Muscle of leg (tissue), 11 donors: Measurements from ENCODE around the gene LARP4B. TPM values are rescaled to one million over a fixed set of nuclear protein-coding genes. Genes with fewer than 3 reads are reported as not detected.

ENCODE experiments used
- DNase-seq: peaks from one replicate; pipeline ENCODE4 v3.0.0; 2013
- H3K27ac ChIP-seq: one replicate; pipeline ENCODE4 v1.5.1; 2013; ENCODE audit warnings: mild to moderate bottlenecking, low read length, control low read depth
- H3K27me3 ChIP-seq: one replicate; pipeline ENCODE4 v1.6.1; 2013; ENCODE audit warnings: low read length; ENCODE audit not compliant: control insufficient read depth, insufficient read depth
- H3K36me3 ChIP-seq: one replicate; pipeline ENCODE4 v1.6.1; 2013; ENCODE audit warnings: low read length; ENCODE audit not compliant: control insufficient read depth, insufficient read depth
- H3K4me1 ChIP-seq: one replicate; pipeline ENCODE4 v1.6.1; 2013; ENCODE audit warnings: low read length; ENCODE audit not compliant: control insufficient read depth, insufficient read depth
- H3K4me3 ChIP-seq: one replicate; pipeline ENCODE4 v1.5.1; 2013; ENCODE audit warnings: low read length, control low read depth
- H3K9me3 ChIP-seq: replicated peaks from 2 replicates; pipeline ENCODE4 v1.6.1; 2013; ENCODE audit warnings: low read depth, low read length; ENCODE audit not compliant: control insufficient read depth
- WGBS: methylation state at CpG from one replicate; pipeline ENCODE4 v1.1.5; 2013; ENCODE audit warnings: missing lambda C conversion rate; ENCODE audit not compliant: insufficient coverage; 5-methylcytosine and 5-hydroxymethylcytosine counted together
- polyA plus RNA-seq, 8 donors: library from polyadenylated mRNA; unstranded; fragments of 120-200 nt; gene quantifications; one replicate each; pipeline versions ENCODE4 v1.2.1 to v1.2.3, GENCODE V29; 2013; ENCODE audit warnings: inconsistent platforms in 1 of 8, low replicate concordance in 1 of 8; ENCODE audit not compliant: insufficient read length in 8 of 8, insufficient read depth in 1 of 8
- total RNA-seq: library from RNA; stranded (reverse); fragments of 120-200 nt; gene quantifications from one replicate; pipeline ENCODE4 v1.2.4, GENCODE V29; 2013

LARP4B gene
- total and polyA plus RNA-seq, 9 donors = 35.8 to 84.5 (median 54.8) TPM

GRCh38 chr10:971150-971542 is 39.6 kb upstream of the LARP4B start:
- Histone ChIP-seq H3K4me3 (no peak overlapping the region), H3K27ac (no peak overlapping the region), H3K27me3 (peaks cover 4% of the 10 kb centered on the region), H3K9me3 (no peaks in the 10 kb centered on the region), H3K36me3 (no peaks in the 10 kb centered on the region), H3K4me1 (peaks cover 8% of the 10 kb centered on the region)
- DNase-seq = peak; percentile 78
- WGBS = no CpG with 5 or more reads among the region's 4 CpGs

GRCh38 chr10:970311-971149 is 39.0 kb upstream of the LARP4B start:
- H3K4me3 ChIP-seq = no peak overlapping the region
- peaks cover 8% of the 10 kb centered on the region for H3K4me1 ChIP-seq
- peak; percentile 21 for DNase-seq
- WGBS = 23% methylated on average over 7 of the region's 14 CpGs
- no peak overlapping the region for H3K27ac ChIP-seq
- H3K36me3 ChIP-seq = no peaks in the 10 kb centered on the region
- H3K9me3 ChIP-seq = no peaks in the 10 kb centered on the region
- H3K27me3 ChIP-seq = peaks cover 4% of the 10 kb centered on the region

DNA sequence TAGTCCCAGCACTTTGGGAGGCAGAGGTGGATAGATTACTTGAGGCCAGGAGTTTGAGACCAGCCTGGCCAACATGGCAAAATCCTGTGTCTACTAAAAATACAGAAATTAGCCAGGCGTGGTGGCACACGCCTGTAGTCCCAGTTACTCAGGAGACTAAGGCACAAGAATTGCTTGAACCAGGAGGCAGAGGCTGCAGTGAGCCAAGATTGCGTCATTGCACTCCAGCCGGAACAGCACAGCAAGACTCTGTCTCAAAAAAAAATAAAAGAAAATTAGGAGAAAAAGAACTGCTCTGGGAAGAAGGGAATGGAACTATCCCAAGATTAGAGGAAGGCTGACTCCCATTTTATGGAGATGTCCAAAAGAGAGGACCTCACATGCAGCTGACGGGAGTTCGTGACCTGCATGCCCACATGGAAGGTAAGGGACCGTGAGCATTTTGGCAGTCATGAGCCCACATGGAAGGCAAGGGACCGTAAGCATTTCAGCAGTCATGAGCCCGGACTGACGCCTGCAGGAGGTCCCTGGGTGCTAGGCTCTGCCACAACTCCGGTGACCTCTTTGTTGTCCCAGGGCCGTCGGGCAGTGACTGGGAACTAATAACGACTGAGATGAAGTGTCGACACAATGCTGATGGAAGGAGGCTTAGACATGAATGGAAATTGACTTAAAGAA is 38.1 kb upstream of the LARP4B start:
- 78% methylated on average over 11 of the region's 15 CpGs for WGBS
- Histone ChIP-seq H3K27me3 (peaks cover 4% of the 10 kb centered on the region), H3K27ac (no peak overlapping the region), H3K9me3 (no peaks in the 10 kb centered on the region), H3K36me3 (no peaks in the 10 kb centered on the region), H3K4me3 (no peak overlapping the region), H3K4me1 (peaks cover 8% of the 10 kb centered on the region)
- DNase-seq = no peak

DNA sequence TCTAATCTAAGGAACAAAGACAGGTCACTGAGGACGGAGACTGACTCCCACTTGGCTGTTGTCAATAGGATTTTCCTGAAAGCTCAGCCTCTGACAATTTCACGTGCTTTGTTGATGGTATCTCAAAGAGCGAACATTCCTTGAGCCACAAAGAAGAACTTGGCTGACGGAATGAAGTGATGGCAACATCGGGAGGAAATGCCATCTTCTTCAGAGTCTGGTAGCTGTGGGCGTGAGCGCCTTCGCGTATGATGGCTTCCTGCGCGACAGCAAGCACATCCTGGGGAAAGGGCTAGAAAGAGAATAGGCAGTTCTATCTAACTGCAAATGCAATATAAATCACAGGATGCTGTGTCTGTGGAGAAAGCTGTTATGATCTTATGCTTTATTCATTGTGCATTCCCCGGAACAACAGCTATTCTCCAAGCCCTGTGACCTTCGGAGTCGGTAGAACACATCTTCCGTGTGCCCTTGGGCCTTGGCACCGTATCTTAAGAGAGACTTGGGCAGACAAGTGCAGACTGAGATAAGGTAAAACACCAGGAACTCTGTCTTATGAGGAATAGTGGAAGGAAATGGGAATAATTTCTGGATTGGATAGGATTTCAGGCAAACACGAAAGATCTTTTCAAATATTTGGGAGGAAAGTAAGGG is 37.2 kb upstream of the LARP4B start:
- H3K36me3 ChIP-seq = no peaks in the 10 kb centered on the region
- 80% methylated on average over 15 of the region's 17 CpGs for WGBS
- no peak overlapping the region for H3K27ac ChIP-seq
- no peak for DNase-seq
- H3K9me3 ChIP-seq = no peaks in the 10 kb centered on the region
- H3K4me3 ChIP-seq = no peak overlapping the region
- peaks cover 4% of the 10 kb centered on the region for H3K27me3 ChIP-seq
- H3K4me1 ChIP-seq = peaks cover 8% of the 10 kb centered on the region

GRCh38 chr10:966466-967235 is 35.1 kb upstream of the LARP4B start:
- H3K9me3 ChIP-seq = no peaks in the 10 kb centered on the region
- no peak for DNase-seq
- WGBS = 91% methylated on average over 7 of the region's 20 CpGs
- peaks cover 7% of the 10 kb centered on the region for H3K4me1 ChIP-seq
- no peaks in the 10 kb centered on the region for H3K36me3 ChIP-seq
- H3K27me3 ChIP-seq = peaks cover 4% of the 10 kb centered on the region
- no peak overlapping the region for H3K4me3 ChIP-seq
- H3K27ac ChIP-seq = no peak overlapping the region

DNA sequence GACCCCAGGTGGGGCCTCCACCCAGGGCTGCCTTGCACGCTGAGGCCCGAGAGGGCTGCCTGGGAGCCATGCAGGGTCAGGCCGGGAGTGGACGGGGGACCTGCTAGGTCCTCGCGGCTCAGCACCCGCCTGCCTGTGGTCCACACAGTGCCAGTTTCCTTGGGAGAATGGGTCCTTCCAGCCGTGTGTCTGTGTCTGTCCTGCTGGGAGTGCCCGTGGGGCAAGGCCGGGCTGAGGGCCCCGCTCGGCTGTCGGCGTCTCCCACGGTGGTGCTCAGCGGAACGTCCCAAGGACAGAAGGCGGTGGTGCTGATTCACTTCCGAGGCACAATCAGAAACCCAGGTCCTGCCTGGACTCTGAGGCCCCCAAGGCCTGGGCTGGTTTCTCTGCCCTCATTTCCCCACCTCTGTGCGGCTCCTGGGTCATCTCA is 33.5 kb upstream of the LARP4B start:
- Histone ChIP-seq H3K9me3 (no peaks in the 10 kb centered on the region), H3K4me3 (no peak overlapping the region), H3K27me3 (peaks cover 4% of the 10 kb centered on the region), H3K27ac (no peak overlapping the region), H3K4me1 (no peaks in the 10 kb centered on the region), H3K36me3 (no peaks in the 10 kb centered on the region)
- 78% methylated on average over 20 of the region's 20 CpGs for WGBS
- no peak for DNase-seq

- Histone ChIP-seq H3K4me3 (no peak overlapping the region), H3K36me3 (no peaks in the 10 kb centered on the region), H3K27ac (no peak overlapping the region), H3K9me3 (no peaks in the 10 kb centered on the region), H3K4me1 (no peaks in the 10 kb centered on the region), H3K27me3 (peaks cover 1% of the 10 kb centered on the region)
- 46% methylated on average over 14 of the region's 15 CpGs for WGBS
- no peak for DNase-seq
Observed at GRCh38 chr10:964321-964987, 32.9 kb upstream of the LARP4B start.

DNA sequence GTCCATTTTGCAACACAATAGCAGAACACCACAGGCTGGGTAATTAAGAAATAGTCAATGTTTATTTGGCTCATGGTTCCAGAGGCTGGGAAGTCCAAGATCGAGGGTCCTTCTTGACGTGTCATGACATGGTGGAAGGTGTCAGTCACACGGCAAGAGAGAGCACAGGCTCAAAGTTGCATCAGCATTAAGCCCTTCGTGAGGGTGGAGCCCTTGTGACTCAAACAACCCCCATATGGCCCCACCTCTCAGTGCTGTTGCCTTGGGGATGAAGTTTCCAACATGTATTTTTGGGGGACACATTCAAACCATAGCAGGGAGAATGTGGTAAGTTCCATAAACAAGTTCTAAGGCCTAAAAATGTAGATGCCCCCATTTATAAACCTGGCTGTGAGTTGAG is 32.1 kb upstream of the LARP4B start:
- Histone ChIP-seq H3K27ac (no peak overlapping the region), H3K36me3 (no peaks in the 10 kb centered on the region), H3K27me3 (peaks cover 5% of the 10 kb centered on the region), H3K4me1 (no peaks in the 10 kb centered on the region), H3K4me3 (no peak overlapping the region), H3K9me3 (no peaks in the 10 kb centered on the region)
- WGBS = no CpG with 5 or more reads among the region's 4 CpGs
- DNase-seq = no peak

DNA sequence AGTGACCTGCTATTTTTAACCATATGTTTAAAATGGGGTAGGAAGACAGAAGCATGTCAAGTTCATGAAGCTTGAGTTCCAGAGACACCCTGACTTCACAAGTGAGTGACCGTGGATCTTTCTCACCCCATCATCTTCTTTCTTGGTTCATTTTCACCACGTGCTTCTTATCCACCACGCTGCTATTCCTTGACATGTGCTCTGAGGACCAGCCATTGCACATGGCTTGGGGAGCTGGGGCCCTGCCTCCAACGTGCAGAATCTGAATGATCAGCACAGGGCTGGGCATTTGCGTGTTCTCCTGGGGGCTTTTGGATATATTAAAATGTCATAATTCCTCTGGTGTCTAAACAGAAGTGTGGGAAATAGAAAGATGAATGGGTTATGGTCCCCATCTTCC is 31.7 kb upstream of the LARP4B start:
- Histone ChIP-seq H3K4me3 (no peak overlapping the region), H3K4me1 (no peaks in the 10 kb centered on the region), H3K36me3 (no peaks in the 10 kb centered on the region), H3K27me3 (peaks cover 10% of the 10 kb centered on the region), H3K27ac (no peak overlapping the region), H3K9me3 (no peaks in the 10 kb centered on the region)
- no peak for DNase-seq
- 83% methylated on average over 4 of the region's 5 CpGs for WGBS
